ENCODE results near the gene TMBIM6. TPM values are rescaled to one million over a fixed set of nuclear protein-coding genes. Genes with fewer than 3 reads are reported as not detected.

The TMBIM6 gene
- total RNA-seq, 3 donors from 2014 or later = 364 to 620 (median 409) TPM

DNA sequence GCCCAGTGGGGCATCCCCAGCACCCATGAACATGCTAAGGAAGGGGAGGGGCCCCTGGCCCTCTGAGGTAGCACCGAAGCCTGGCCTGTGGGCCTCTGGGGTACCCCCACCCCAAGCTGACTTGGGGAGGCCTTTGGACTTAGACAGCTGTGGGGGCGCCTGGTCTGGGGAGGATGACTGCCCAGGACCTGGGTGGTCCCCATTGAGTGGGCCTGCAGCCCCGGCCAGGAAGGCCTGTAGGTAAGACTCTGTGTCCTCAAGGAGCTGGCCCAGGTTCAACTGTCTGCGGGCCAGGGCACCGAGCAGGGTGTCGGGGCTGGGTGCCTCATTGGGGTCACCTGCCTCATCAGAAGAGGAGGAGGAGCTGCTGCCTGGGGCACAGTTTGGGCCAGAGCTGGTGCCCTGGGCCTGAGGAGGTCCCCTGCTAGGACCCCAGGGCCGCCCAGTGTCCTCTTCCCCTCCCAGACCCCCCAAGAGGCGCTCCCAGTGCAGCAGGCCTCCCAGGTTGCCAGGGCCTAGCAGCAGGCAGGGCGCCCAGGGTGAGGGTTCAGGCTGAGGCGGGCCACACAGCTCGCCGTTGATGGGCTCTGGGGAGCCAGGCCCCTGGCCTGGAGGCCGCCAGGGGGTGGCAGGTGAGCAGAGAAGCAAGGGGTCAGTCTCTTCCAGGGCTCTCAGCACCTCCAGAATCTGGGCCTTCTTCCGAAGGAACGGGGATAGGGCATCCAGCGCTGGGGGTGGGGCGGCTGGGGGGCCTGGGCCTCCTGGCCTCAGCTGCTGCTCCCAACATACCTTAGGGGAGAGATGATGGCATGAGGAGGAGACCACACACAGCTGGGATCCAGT is 55.5 kb downstream of the TMBIM6 start:
- Histone ChIP-seq H3K27ac (no peak overlapping the region), H3K36me3 (peaks cover 5% of the 10 kb centered on the region), H3K9me3 (no peaks in the 10 kb centered on the region), H3K4me1 (no peaks in the 10 kb centered on the region), H3K27me3 (no peaks in the 10 kb centered on the region), H3K4me3 (no peak overlapping the region)
- no peak for DNase-seq (ENCODE audit: low spot score in 2 of 2)
- TF ChIP-seq POLR2A (IDR thresholded peaks at IDR 0.05) (no peak), POLR2AphosphoS5 (IDR thresholded peaks at IDR 0.05) (no peak)
- TF ChIP-seq, protein P1, sequence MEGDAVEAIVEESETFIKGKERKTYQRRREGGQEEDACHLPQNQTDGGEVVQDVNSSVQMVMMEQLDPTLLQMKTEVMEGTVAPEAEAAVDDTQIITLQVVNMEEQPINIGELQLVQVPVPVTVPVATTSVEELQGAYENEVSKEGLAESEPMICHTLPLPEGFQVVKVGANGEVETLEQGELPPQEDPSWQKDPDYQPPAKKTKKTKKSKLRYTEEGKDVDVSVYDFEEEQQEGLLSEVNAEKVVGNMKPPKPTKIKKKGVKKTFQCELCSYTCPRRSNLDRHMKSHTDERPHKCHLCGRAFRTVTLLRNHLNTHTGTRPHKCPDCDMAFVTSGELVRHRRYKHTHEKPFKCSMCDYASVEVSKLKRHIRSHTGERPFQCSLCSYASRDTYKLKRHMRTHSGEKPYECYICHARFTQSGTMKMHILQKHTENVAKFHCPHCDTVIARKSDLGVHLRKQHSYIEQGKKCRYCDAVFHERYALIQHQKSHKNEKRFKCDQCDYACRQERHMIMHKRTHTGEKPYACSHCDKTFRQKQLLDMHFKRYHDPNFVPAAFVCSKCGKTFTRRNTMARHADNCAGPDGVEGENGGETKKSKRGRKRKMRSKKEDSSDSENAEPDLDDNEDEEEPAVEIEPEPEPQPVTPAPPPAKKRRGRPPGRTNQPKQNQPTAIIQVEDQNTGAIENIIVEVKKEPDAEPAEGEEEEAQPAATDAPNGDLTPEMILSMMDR (IDR thresholded peaks at IDR 0.05) = no peak
- intact Hi-C loops (cut with DNase I; ENCODE audit: low total_unique reads) = no loop called here

GRCh38 chr12:49797449-49797776 is 56.1 kb downstream of the TMBIM6 start:
- H3K36me3 ChIP-seq = peaks cover 5% of the 10 kb centered on the region
- no peaks in the 10 kb centered on the region for H3K9me3 ChIP-seq
- no peak for DNase-seq (ENCODE audit: low spot score in 2 of 2)
- no peak overlapping the region for H3K4me3 ChIP-seq
- intact Hi-C loops (cut with DNase I; ENCODE audit: low total_unique reads) = no loop called here
- TF ChIP-seq POLR2AphosphoS5 (IDR thresholded peaks at IDR 0.05) = no peak
- TF ChIP-seq, protein P1 (IDR thresholded peaks at IDR 0.05) = no peak
- no peak for TF ChIP-seq POLR2A (IDR thresholded peaks at IDR 0.05)
- H3K4me1 ChIP-seq = no peaks in the 10 kb centered on the region
- no peaks in the 10 kb centered on the region for H3K27me3 ChIP-seq
- no peak overlapping the region for H3K27ac ChIP-seq

GRCh38 chr12:49798248-49798647 is 56.9 kb downstream of the TMBIM6 start:
- Histone ChIP-seq H3K27me3 (no peaks in the 10 kb centered on the region), H3K9me3 (no peaks in the 10 kb centered on the region), H3K4me1 (no peaks in the 10 kb centered on the region), H3K36me3 (peaks cover 5% of the 10 kb centered on the region), H3K27ac (no peak overlapping the region), H3K4me3 (no peak overlapping the region)
- TF ChIP-seq, protein P1 (IDR thresholded peaks at IDR 0.05) = no peak
- TF ChIP-seq POLR2A (IDR thresholded peaks at IDR 0.05) = no peak
- no peak for TF ChIP-seq POLR2AphosphoS5 (IDR thresholded peaks at IDR 0.05)
- DNase-seq (ENCODE audit: low spot score in 2 of 2) = no peak
- intact Hi-C loops (cut with DNase I; ENCODE audit: low total_unique reads) = no loop called here

DNA sequence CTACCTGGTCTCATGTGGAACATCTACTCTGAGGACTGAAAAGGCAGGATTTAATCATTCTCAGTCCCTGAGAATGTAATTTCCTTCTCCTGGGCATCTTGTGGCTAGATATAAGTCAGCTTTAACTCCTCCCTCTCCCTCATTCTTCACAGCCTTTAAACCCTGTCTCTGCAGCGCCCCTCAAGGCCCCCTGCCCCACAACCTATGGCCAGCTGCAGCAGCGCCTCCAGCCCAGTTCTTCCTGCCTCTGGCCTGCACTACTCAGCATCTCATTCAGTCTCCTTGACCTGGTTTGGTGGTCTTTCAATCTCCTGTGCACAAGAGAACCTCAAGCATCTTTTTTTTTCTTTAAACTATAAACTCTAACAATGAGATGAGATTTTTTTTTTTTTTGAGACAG is 57.6 kb downstream of the TMBIM6 start:
- H3K4me1 ChIP-seq = no peaks in the 10 kb centered on the region
- H3K27me3 ChIP-seq = no peaks in the 10 kb centered on the region
- intact Hi-C loops (cut with DNase I; ENCODE audit: low total_unique reads) = no loop called here
- DNase-seq (ENCODE audit: low spot score in 2 of 2) = no peak
- no peaks in the 10 kb centered on the region for H3K9me3 ChIP-seq
- H3K27ac ChIP-seq = no peak overlapping the region
- TF ChIP-seq, protein P1 (IDR thresholded peaks at IDR 0.05) = no peak
- TF ChIP-seq POLR2AphosphoS5 (IDR thresholded peaks at IDR 0.05) (no peak), POLR2A (IDR thresholded peaks at IDR 0.05) (no peak)
- peaks cover 5% of the 10 kb centered on the region for H3K36me3 ChIP-seq
- H3K4me3 ChIP-seq = no peak overlapping the region

- Histone ChIP-seq H3K27me3 (no peaks in the 10 kb centered on the region), H3K36me3 (peaks cover 5% of the 10 kb centered on the region), H3K4me3 (no peak overlapping the region), H3K4me1 (no peaks in the 10 kb centered on the region), H3K9me3 (no peaks in the 10 kb centered on the region), H3K27ac (no peak overlapping the region)
- intact Hi-C loops (cut with DNase I; ENCODE audit: low total_unique reads) = no loop called here
- no peak for DNase-seq (ENCODE audit: low spot score in 2 of 2)
- TF ChIP-seq POLR2AphosphoS5 (IDR thresholded peaks at IDR 0.05) = no peak
- TF ChIP-seq POLR2A (IDR thresholded peaks at IDR 0.05) = no peak
- TF ChIP-seq, protein P1 (IDR thresholded peaks at IDR 0.05) = no peak
Observed at GRCh38 chr12:49800421-49801140, 59.2 kb downstream of the TMBIM6 start.
